ENCODE results near the gene BIVM. TPM values are rescaled to one million over a fixed set of nuclear protein-coding genes. Genes with fewer than 3 reads are reported as not detected.

BIVM gene
- polyA plus RNA-seq, 2 of the 4 experiments (the other 2 are of a cell fraction), result 7.4 to 14.7 TPM

- TF ChIP-seq ZNF302 (CRISPR knock-in tag; IDR thresholded peaks at IDR 0.05) (no peak), HEYL (CRISPR knock-in tag; IDR thresholded peaks at IDR 0.05) (no peak), BHLHE40 (IDR thresholded peaks at IDR 0.05; ENCODE audit: low read depth, low read length) (no peak), CBX2 (IDR thresholded peaks at IDR 0.05; ENCODE audit: borderline replicate concordance, low read depth) (no peak)
Observed at GRCh38 chr13:102758842-102759241, 40.1 kb upstream of the BIVM start (continued).

DNA sequence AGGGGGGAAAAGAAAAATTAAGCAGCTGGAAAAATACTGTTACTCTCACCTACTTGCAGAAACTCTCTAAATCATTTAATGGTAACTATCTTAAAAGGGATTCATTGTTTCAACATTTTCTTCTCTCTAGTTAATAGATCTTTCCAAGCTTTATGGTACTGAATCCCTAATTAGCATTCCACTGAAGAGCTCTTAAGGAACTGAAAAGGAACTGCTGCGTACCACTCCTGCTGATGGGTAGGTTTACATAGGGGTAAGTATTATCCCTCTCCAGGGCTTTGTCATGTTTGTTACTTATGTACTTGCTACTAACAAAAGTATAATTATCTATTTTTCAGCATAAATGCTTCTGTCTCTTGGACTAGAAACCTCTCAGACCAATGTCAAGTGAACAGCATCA lies 37.8 kb upstream of the BIVM start:
- Histone ChIP-seq H3K4me3 (no peak overlapping the region), H3K9me3 (no peaks in the 10 kb centered on the region), H3K4me1 (no peaks in the 10 kb centered on the region), H3K27ac (no peak overlapping the region), H3K4me2 (no peak overlapping the region)
- WGBS (ENCODE audit: missing lambda C conversion rate), result 84% methylated on average over 1 of the region's 1 CpG
- POLR2A ChIA-PET, result no interaction called here
- CTCF ChIA-PET, result no interaction called here
- no peak for TF ChIP-seq HEYL (CRISPR knock-in tag; IDR thresholded peaks at IDR 0.05)
- TF ChIP-seq, protein P1, sequence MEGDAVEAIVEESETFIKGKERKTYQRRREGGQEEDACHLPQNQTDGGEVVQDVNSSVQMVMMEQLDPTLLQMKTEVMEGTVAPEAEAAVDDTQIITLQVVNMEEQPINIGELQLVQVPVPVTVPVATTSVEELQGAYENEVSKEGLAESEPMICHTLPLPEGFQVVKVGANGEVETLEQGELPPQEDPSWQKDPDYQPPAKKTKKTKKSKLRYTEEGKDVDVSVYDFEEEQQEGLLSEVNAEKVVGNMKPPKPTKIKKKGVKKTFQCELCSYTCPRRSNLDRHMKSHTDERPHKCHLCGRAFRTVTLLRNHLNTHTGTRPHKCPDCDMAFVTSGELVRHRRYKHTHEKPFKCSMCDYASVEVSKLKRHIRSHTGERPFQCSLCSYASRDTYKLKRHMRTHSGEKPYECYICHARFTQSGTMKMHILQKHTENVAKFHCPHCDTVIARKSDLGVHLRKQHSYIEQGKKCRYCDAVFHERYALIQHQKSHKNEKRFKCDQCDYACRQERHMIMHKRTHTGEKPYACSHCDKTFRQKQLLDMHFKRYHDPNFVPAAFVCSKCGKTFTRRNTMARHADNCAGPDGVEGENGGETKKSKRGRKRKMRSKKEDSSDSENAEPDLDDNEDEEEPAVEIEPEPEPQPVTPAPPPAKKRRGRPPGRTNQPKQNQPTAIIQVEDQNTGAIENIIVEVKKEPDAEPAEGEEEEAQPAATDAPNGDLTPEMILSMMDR (IDR thresholded peaks at IDR 0.05), result no peak
- TF ChIP-seq KDM5A (IDR thresholded peaks at IDR 0.05), result no peak
- TF ChIP-seq RARB (CRISPR knock-in tag; IDR thresholded peaks at IDR 0.05), result no peak
- TF ChIP-seq EP300 (IDR thresholded peaks at IDR 0.05), result no peak
- TF ChIP-seq PHF8 (IDR thresholded peaks at IDR 0.05; ENCODE audit: borderline replicate concordance, low read depth), result no peak
- no peak for TF ChIP-seq MAZ (IDR thresholded peaks at IDR 0.05; ENCODE audit: borderline replicate concordance, low read depth, low read length)
- TF ChIP-seq POLR2A (IDR thresholded peaks at IDR 0.05; ENCODE audit: low read length), result no peak
- ATAC-seq (no peak), FAIRE-seq (no peak), DNase-seq (ENCODE audit: low read depth in 1 of 2, low spot score in 1 of 2) (no peak)

DNA sequence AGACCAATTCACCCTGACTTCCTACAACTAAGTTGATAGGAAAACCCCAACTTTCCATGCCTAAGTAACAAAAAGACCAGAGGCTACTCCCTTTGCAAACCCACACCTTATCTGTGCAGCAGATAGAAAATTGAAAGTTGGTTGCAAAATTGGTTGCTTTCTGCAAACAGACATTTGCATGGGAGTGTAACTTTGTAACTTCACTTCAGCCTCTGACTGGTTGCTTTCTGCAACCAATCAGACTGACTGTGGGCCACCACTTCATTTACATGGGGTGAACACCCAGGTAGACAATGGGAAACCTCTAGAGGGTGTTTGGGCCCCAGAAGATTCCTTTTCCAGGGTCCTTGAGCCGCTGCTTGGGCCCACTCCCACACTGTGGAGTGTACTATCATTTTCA lies 35.2 kb upstream of the BIVM start:
- FAIRE-seq, result no peak
- ChIA-PET CTCF (no interaction called here), POLR2A (no interaction called here)
- Histone ChIP-seq H3K4me1 (no peaks in the 10 kb centered on the region), H3K4me2 (no peak overlapping the region), H3K27ac (no peak overlapping the region), H3K4me3 (no peak overlapping the region), H3K9me3 (no peaks in the 10 kb centered on the region)
- DNase-seq (ENCODE audit: low read depth in 1 of 2, low spot score in 1 of 2), result no peak
- ATAC-seq, result no peak
- WGBS (ENCODE audit: missing lambda C conversion rate), result 15% methylated on average over 1 of the region's 1 CpG
- TF ChIP-seq KDM5A (IDR thresholded peaks at IDR 0.05) (no peak), GATA3 (IDR thresholded peaks at IDR 0.05; ENCODE audit: borderline replicate concordance) (no peak), ZC3H11A (IDR thresholded peaks at IDR 0.05) (no peak), CHD2 (IDR thresholded peaks at IDR 0.05; ENCODE audit: low read length, partially characterized antibody) (no peak), NPAS2 (CRISPR knock-in tag; IDR thresholded peaks at IDR 0.05; ENCODE audit: borderline replicate concordance) (no peak)

DNA sequence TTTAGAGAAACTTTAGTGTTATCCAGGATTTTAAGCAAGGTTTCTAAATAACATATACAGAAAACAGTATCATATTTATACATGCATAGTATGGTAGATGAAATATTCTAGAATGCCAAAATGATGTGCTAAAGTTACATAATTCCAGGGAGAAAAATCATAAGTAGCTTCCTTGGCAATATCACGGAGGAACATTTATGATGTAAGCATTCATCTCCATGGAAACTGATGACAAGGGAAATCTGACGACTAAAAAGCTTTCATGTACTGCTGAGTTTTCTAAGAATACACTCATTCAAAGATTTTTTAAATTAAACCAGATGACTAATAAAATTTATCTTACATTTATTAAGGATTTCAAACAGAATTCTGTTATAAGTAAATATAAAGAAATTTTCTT lies 30.0 kb upstream of the BIVM start:
- no peak for FAIRE-seq
- no peak for DNase-seq (ENCODE audit: low read depth in 1 of 2, low spot score in 1 of 2)
- POLR2A ChIA-PET, result no interaction called here
- H3K4me3 ChIP-seq, result no peak overlapping the region
- H3K4me2 ChIP-seq, result no peak overlapping the region
- TF ChIP-seq HOXB13 (CRISPR knock-in tag; IDR thresholded peaks at IDR 0.05; ENCODE audit: low read depth), result no peak
- no peak for TF ChIP-seq HOXA7 (CRISPR knock-in tag; IDR thresholded peaks at IDR 0.05)
- TF ChIP-seq RAD21 (conservative IDR thresholded peaks at IDR 0.05 in 1 of 2, IDR thresholded peaks at IDR 0.05 in 1 of 2), result no peak
- TF ChIP-seq NR3C1 (IDR thresholded peaks at IDR 0.05), result no peak
- TF ChIP-seq CEBPB (IDR thresholded peaks at IDR 0.05), result no peak
- TF ChIP-seq JUNB (IDR thresholded peaks at IDR 0.05), result no peak
- no peak for TF ChIP-seq PBX3 (IDR thresholded peaks at IDR 0.05)
- TF ChIP-seq POLR2A (IDR thresholded peaks at IDR 0.05; ENCODE audit: low read length), result no peak
- no peak for TF ChIP-seq HDAC2 (IDR thresholded peaks at IDR 0.05)
- TF ChIP-seq HMGXB4 (CRISPR knock-in tag; IDR thresholded peaks at IDR 0.05; ENCODE audit: borderline replicate concordance), result no peak
- no peak for TF ChIP-seq KDM1A (IDR thresholded peaks at IDR 0.05; ENCODE audit: low read depth)
- TF ChIP-seq PHF8 (IDR thresholded peaks at IDR 0.05; ENCODE audit: borderline replicate concordance, low read depth), result no peak
- TF ChIP-seq FOSL2 (IDR thresholded peaks at IDR 0.05), result no peak
- no peak for TF ChIP-seq FOSL2 (CRISPR knock-in tag; IDR thresholded peaks at IDR 0.05)
- TF ChIP-seq ESRRA (IDR thresholded peaks at IDR 0.05; ENCODE audit: borderline replicate concordance, low read length), result no peak
- no peaks in the 10 kb centered on the region for H3K4me1 ChIP-seq
- CTCF ChIA-PET, result interaction anchor here (0.8 to 1.8 kb wide), 4 partner anchors 16 to 187 kb away, joined by 3 to 5 read pairs (median 3); no protein-coding TSS in a partner anchor
- 80% methylated on average over 2 of the region's 2 CpGs for WGBS (ENCODE audit: missing lambda C conversion rate)
- no peak for ATAC-seq
- no peaks in the 10 kb centered on the region for H3K9me3 ChIP-seq
- no peak overlapping the region for H3K27ac ChIP-seq

All from A549 (cell line).